ENCODE measurements around the gene HLA-C.
A peak's percentile ranks its signal among the peaks of the same experiment; 100 is the strongest.
"Not testable (repeated sequence)": the region's sequence is repeated elsewhere in the genome, so short reads cannot be mapped to it uniquely, and the experiment has no call there.

HLA-C gene

GRCh38 chr6:31293343-31293742 is 21.5 kb upstream of the HLA-C start:
- TF ChIP-seq, protein P1, sequence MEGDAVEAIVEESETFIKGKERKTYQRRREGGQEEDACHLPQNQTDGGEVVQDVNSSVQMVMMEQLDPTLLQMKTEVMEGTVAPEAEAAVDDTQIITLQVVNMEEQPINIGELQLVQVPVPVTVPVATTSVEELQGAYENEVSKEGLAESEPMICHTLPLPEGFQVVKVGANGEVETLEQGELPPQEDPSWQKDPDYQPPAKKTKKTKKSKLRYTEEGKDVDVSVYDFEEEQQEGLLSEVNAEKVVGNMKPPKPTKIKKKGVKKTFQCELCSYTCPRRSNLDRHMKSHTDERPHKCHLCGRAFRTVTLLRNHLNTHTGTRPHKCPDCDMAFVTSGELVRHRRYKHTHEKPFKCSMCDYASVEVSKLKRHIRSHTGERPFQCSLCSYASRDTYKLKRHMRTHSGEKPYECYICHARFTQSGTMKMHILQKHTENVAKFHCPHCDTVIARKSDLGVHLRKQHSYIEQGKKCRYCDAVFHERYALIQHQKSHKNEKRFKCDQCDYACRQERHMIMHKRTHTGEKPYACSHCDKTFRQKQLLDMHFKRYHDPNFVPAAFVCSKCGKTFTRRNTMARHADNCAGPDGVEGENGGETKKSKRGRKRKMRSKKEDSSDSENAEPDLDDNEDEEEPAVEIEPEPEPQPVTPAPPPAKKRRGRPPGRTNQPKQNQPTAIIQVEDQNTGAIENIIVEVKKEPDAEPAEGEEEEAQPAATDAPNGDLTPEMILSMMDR (IDR thresholded peaks at IDR 0.05): no peak
- Histone ChIP-seq H3K27ac (no peak overlapping the region), H3K4me3 (no peak overlapping the region)
- no peak for DNase-seq (ENCODE audit: low spot score)

DNA sequence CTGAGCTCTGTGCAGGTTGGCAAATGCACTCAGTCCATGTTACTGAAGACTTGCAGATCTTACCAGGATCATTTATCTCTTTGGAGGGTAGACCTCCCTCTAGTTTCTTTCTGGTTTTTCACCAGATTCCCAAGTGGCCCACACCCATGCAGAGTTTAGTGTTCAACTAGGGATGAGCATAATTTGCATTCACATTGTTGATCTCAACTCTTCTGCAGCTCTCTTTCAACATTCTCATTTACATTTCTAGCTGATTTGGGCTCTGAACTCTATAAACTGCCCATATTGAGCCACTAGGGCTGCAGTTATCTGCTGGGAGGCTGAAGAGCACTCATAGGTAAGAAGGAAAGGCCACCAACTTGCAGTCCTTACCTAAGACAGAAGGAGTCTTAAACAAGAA is 17.9 kb upstream of the HLA-C start:
- DNase-seq (ENCODE audit: low spot score): no peak
- no peak overlapping the region for H3K27ac ChIP-seq
- H3K4me3 ChIP-seq: no peak overlapping the region
- TF ChIP-seq, protein P1 (IDR thresholded peaks at IDR 0.05): no peak

DNA sequence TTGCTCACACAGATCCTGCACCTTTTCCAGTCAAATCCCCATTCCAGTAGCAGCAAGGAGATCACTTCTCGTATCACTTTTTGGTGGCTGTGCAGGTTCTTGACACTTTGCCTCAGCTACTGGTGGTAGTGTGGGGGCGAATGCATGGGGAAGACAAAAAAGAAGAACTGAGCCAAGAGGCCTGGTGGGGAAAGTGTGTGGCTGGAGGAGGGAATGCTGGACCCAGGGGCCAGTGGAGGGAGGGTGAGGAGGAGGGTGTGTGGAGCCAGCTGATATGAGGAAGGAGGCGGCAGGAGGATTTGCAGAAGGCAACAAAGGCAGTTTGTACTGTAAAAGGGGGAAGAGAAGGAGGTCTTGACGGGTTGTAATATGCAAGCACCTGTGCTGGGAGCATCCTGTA is 15.7 kb upstream of the HLA-C start:
- no peak for DNase-seq (ENCODE audit: low spot score)
- Histone ChIP-seq H3K4me3 (no peak overlapping the region), H3K27ac (no peak overlapping the region)
- TF ChIP-seq, protein P1 (IDR thresholded peaks at IDR 0.05): no peak

DNA sequence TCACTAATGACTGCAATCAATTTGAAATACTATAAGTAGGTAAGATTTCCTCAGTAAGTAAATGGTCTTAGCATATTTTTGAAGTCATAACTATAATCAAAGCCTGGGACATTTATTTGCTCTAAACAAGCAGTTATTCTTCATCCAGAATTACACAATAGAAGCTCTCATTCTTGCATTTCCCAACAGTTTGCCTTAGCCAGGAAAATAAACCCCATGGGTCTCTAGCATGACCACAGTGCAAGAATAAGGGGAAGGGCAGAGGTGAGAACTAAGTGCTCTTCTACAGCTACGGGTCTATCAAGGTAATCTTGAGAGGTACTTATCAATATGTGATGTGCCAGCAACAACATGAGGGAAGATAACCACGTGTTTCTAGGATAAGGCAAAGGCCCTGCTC is 14.1 kb upstream of the HLA-C start:
- Histone ChIP-seq H3K27ac (no peak overlapping the region), H3K4me3 (no peak overlapping the region)
- TF ChIP-seq, protein P1 (IDR thresholded peaks at IDR 0.05): no peak
- DNase-seq (ENCODE audit: low spot score): no peak

DNA sequence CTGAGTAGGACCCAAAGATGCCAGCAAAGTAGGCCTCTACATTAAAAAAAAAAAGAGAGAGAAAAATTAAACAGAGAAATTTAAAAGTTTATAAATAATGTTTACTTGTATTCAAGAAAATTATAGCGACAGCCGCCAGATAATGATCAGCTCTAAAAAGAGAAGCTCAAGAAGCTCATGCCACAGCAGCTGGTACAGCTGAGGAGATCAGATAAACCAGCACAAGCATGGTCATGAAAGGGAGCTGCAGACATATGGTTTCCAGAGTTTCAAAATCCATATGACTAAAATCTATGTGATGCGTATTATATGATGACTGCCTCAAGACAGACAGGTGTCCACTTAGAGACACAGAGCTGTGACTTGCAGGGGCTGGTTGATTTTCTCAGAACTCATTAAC is 13.6 kb upstream of the HLA-C start:
- H3K4me3 ChIP-seq: no peak overlapping the region
- no peak overlapping the region for H3K27ac ChIP-seq
- no peak for DNase-seq (ENCODE audit: low spot score)
- TF ChIP-seq, protein P1 (IDR thresholded peaks at IDR 0.05): no peak

- not testable (repeated sequence) for DNase-seq (ENCODE audit: low spot score); H3K27ac ChIP-seq; H3K4me3 ChIP-seq
These were observed 7.8 kb upstream of the HLA-C start for GRCh38 chr6:31279647-31280046.

GRCh38 chr6:31272836-31273626 is 1.1 kb upstream of the HLA-C start:
- DNase-seq (ENCODE audit: low spot score): no peak
- TF ChIP-seq, protein P1 (IDR thresholded peaks at IDR 0.05): no peak

More at GRCh38 chr6:31272836-31273626, 1.1 kb upstream of the HLA-C start:
- Histone ChIP-seq H3K27ac (no peak overlapping the region), H3K4me3 (peak overlapping the region; percentile 90)

Measured in coronary artery (tissue), 2 donors.